Chondrocyte (in vitro differentiated cells): ENCODE results near the gene IFIT2. TPM values are rescaled to one million over a fixed set of nuclear protein-coding genes. Genes with fewer than 3 reads are reported as not detected.
A peak's percentile ranks its signal among the peaks of the same experiment; 100 is the strongest.
"Not testable (repeated sequence)": the region's sequence is repeated elsewhere in the genome, so short reads cannot be mapped to it uniquely, and the experiment has no call there.

Experiments
- DNase-seq: peaks from one replicate; pipeline ENCODE4 v3.0.0; 2021; ENCODE audit warnings: mixed read lengths, low spot score
- H3K27ac Mint-ChIP-seq: one replicate; pipeline ENCODE4 v1.8.0; 2021; ENCODE audit warnings: mild to moderate bottlenecking, moderate library complexity, mixed read lengths; ENCODE audit not compliant: unreplicated experiment
- H3K27me3 Mint-ChIP-seq: 2 replicates; pipeline ENCODE4 v1.8.0; 2021; ENCODE audit warnings: low read depth, mixed read lengths
- H3K36me3 Mint-ChIP-seq: 2 replicates; pipeline ENCODE4 v1.8.0; 2021; ENCODE audit warnings: low read depth, mixed read lengths
- H3K4me1 Mint-ChIP-seq: 2 replicates; pipeline ENCODE4 v1.8.0; 2021; ENCODE audit warnings: low read depth, mild to moderate bottlenecking, mixed read lengths
- H3K4me3 Mint-ChIP-seq: one replicate; pipeline ENCODE4 v1.8.0; 2021; ENCODE audit warnings: mild to moderate bottlenecking, moderate library complexity, mixed read lengths; ENCODE audit not compliant: unreplicated experiment
- H3K9me3 Mint-ChIP-seq: 2 replicates; pipeline ENCODE4 v1.8.0; 2021; ENCODE audit warnings: low read depth, mixed read lengths
- CTCF ChIP-seq: fragments of 200-600 bp; sonication (generic); IDR thresholded peaks from 2 replicates; pipeline ENCODE4 v1.5.0; 2021; ENCODE audit warnings: antibody characterized with exemption, mild to moderate bottlenecking, moderate library complexity
- total RNA-seq: library from RNA; stranded (reverse); gene quantifications from 3 replicates; pipeline ENCODE4 v1.2.1, GENCODE V29; 2021

The IFIT2 gene
- total RNA-seq, 1 donor from 2014 or later, result 3.3 TPM

GRCh38 chr10:89347701-89348457 lies 46.0 kb downstream of the IFIT2 start:
- H3K4me1 Mint-ChIP-seq, result peaks cover 42% of the 10 kb centered on the region
- H3K36me3 Mint-ChIP-seq, result no peaks in the 10 kb centered on the region
- no peak overlapping the region for H3K4me3 Mint-ChIP-seq
- H3K9me3 Mint-ChIP-seq, result no peaks in the 10 kb centered on the region
- H3K27me3 Mint-ChIP-seq, result no peaks in the 10 kb centered on the region
- DNase-seq, result no peak
- peak overlapping the region; percentile 13 for H3K27ac Mint-ChIP-seq
- TF ChIP-seq CTCF, result no peak

- no peak overlapping the region for H3K27ac Mint-ChIP-seq
- no peaks in the 10 kb centered on the region for H3K27me3 Mint-ChIP-seq
- peaks cover 46% of the 10 kb centered on the region for H3K4me1 Mint-ChIP-seq
- H3K36me3 Mint-ChIP-seq, result no peaks in the 10 kb centered on the region
- TF ChIP-seq CTCF, result no peak
- no peak overlapping the region for H3K4me3 Mint-ChIP-seq
- DNase-seq, result no peak
- H3K9me3 Mint-ChIP-seq, result no peaks in the 10 kb centered on the region
Observed at GRCh38 chr10:89348481-89348880, 46.6 kb downstream of the IFIT2 start.

- Mint-ChIP-seq H3K27me3 (no peaks in the 10 kb centered on the region), H3K4me3 (no peak overlapping the region), H3K36me3 (no peaks in the 10 kb centered on the region), H3K9me3 (peaks cover 2% of the 10 kb centered on the region), H3K27ac (no peak overlapping the region), H3K4me1 (peaks cover 48% of the 10 kb centered on the region)
- DNase-seq, result no peak
- no peak for TF ChIP-seq CTCF
Observed at GRCh38 chr10:89348975-89349374, 47.1 kb downstream of the IFIT2 start.

GRCh38 chr10:89350631-89351315 lies 48.9 kb downstream of the IFIT2 start:
- not testable (repeated sequence) for H3K9me3 Mint-ChIP-seq, H3K4me3 Mint-ChIP-seq, H3K27me3 Mint-ChIP-seq, H3K36me3 Mint-ChIP-seq, DNase-seq
- peak overlapping the region; percentile 99 for H3K27ac Mint-ChIP-seq
- H3K4me1 Mint-ChIP-seq, result peaks cover 49% of the 10 kb centered on the region

GRCh38 chr10:89351412-89351779 lies 49.5 kb downstream of the IFIT2 start:
- Mint-ChIP-seq H3K4me1 (peaks cover 48% of the 10 kb centered on the region), H3K36me3 (no peaks in the 10 kb centered on the region), H3K4me3 (peak overlapping the region; percentile 56)

More at GRCh38 chr10:89351412-89351779, 49.5 kb downstream of the IFIT2 start:
- DNase-seq, result no peak
- Mint-ChIP-seq H3K27ac (peak overlapping the region; percentile 99), H3K9me3 (peaks cover 4% of the 10 kb centered on the region), H3K27me3 (no peaks in the 10 kb centered on the region)
- no peak for TF ChIP-seq CTCF
